K562 (cell line): ENCODE data around the gene COBLL1. TPM values are rescaled to one million over a fixed set of nuclear protein-coding genes. Genes with fewer than 3 reads are reported as not detected.

ENCODE experiments used
- ATAC-seq: fragments of 200-7000 bp; cut with Tn5 transposase; 3 replicates; pipeline ENCODE4 v1.9.1; 2020; ENCODE audit warnings: moderate library complexity
- BruUV-seq: library from RNA; stranded (reverse); fragments of 400-500 nt; replicated peaks from 2 replicates; lab custom pipeline; 2021; lab: Mats Ljungman, UMichigan
- CTCF ChIA-PET: fragments of 300-600 bp; formaldehyde crosslinking; extraction: SDS; loops from one replicate; lab custom pipeline; 2021; ENCODE audit warnings: low intra/inter-chr PET ratio; lab: Yijun Ruan, JAX
- POLR2A ChIA-PET: fragments of 300-600, 350-650 bp; sonication (Branson Sonifier 250); formaldehyde crosslinking; extraction: SDS; loops from one replicate; lab custom pipeline; 2021; ENCODE audit warnings: antibody characterized with exemption, inconsistent platforms; lab: Yijun Ruan, JAX
- DNase-seq, 4 experiments: peaks; one replicate each; pipeline versions ENCODE4 v3.0.0 to v3.0.0-alpha.2; 2011 to 2018; ENCODE audit warnings: low spot score in 3 of 4, mixed read lengths in 3 of 4; ENCODE audit errors: extremely low read depth in 1 of 4
- FAIRE-seq: peaks from 2 replicates; lab custom pipeline; 2011; peaks lifted over from hg19 to GRCh38; lab: Jason Lieb, UNC
- H2AFZ ChIP-seq: 2 replicates; pipeline ENCODE4 v1.6.0; 2011; ENCODE audit warnings: low read depth, low read length, control low read depth, inconsistent platforms
- H3K27ac ChIP-seq: fragments of 200-600 bp; 3 replicates; pipeline ENCODE4 v1.8.0; 2011; ENCODE audit warnings: low read depth, mild to moderate bottlenecking, control low read depth, inconsistent platforms, low read length, moderate library complexity, mixed read lengths; ENCODE audit errors: extremely low read depth
- H3K27me3 ChIP-seq, 2 experiments: fragments of 300-600 bp in 1 of 2; 2 replicates in 1 of 2; 3 replicates in 1 of 2; pipeline versions ENCODE4 v1.6.0 to v1.8.0; 2011; ENCODE audit warnings: inconsistent platforms in 2 of 2, low read length in 2 of 2, mild to moderate bottlenecking in 1 of 2, mixed read lengths in 1 of 2, moderate library complexity in 1 of 2; ENCODE audit not compliant: control insufficient read depth in 2 of 2, insufficient read depth in 2 of 2
- H3K36me3 ChIP-seq: fragments of 300-600 bp; 3 replicates; pipeline ENCODE4 v1.8.0; 2011; ENCODE audit warnings: mild to moderate bottlenecking, low read length, inconsistent platforms; ENCODE audit not compliant: control insufficient read depth, insufficient read depth
- H3K4me1 ChIP-seq, 2 experiments: fragments of 200-600 bp in 1 of 2; replicated peaks in 1 of 2; 2 replicates in 1 of 2; 3 replicates in 1 of 2; pipeline versions ENCODE4 v1.5.1 to v1.8.0; 2011; ENCODE audit warnings: inconsistent platforms in 2 of 2, low read length in 2 of 2, mild to moderate bottlenecking in 1 of 2, mixed read lengths in 1 of 2, moderate library complexity in 1 of 2; ENCODE audit not compliant: control insufficient read depth in 2 of 2, insufficient read depth in 2 of 2
- H3K4me2 ChIP-seq: 2 replicates; pipeline ENCODE4 v1.6.1; 2011; ENCODE audit warnings: low read length, control low read depth, inconsistent platforms, mixed read lengths; ENCODE audit not compliant: insufficient read depth
- H3K4me3 ChIP-seq: fragments of 200-600 bp; sonication (generic), shearing (Covaris generic); 2 replicates; pipeline ENCODE4 v1.5.1; 2016; ENCODE audit warnings: control low read depth, inconsistent platforms
- H3K79me2 ChIP-seq: fragments of 200-600 bp; 3 replicates; pipeline ENCODE4 v1.8.0; 2011; ENCODE audit warnings: low read length, inconsistent platforms; ENCODE audit not compliant: control insufficient read depth, insufficient read depth
- H3K9ac ChIP-seq, 2 experiments: 2 replicates each; pipeline versions ENCODE4 v1.6.0 to v1.6.1; 2011; ENCODE audit warnings: low read depth in 2 of 2, low read length in 2 of 2, control low read depth in 1 of 2, inconsistent platforms in 1 of 2, mild to moderate bottlenecking in 1 of 2, mixed read lengths in 1 of 2; ENCODE audit not compliant: insufficient read depth in 1 of 2
- H3K9me1 ChIP-seq: one replicate; pipeline ENCODE4 v1.6.0; 2011; ENCODE audit warnings: inconsistent platforms, mild to moderate bottlenecking, low read length, moderate library complexity; ENCODE audit not compliant: control insufficient read depth, insufficient read depth
- H3K9me3 ChIP-seq: replicated peaks from 2 replicates; pipeline ENCODE4 v1.5.1; 2011; ENCODE audit warnings: low read depth, low read length, inconsistent platforms; ENCODE audit not compliant: control insufficient read depth, insufficient read depth
- H4K20me1 ChIP-seq: replicated peaks from 2 replicates; pipeline ENCODE4 v1.6.1; 2011; ENCODE audit warnings: low read length, inconsistent platforms, mixed read lengths; ENCODE audit not compliant: control insufficient read depth, insufficient read depth
- ARID2 ChIP-seq: fragments of 450-650 bp; IDR thresholded peaks from 2 replicates; pipeline ENCODE4 v1.6.1; 2017; ENCODE audit warnings: antibody characterized with exemption, mild to moderate bottlenecking
- BCL6 ChIP-seq: fragments of 250-450 bp; sonication (Bioruptor Pico); IDR thresholded peaks from 2 replicates; pipeline ENCODE4 v1.4.0; 2020
- HCFC1 ChIP-seq: IDR thresholded peaks from 2 replicates; pipeline ENCODE4 v1.6.1; 2012; ENCODE audit warnings: low read depth, low read length, improper control_type of control experiment
- HMGN3 ChIP-seq: IDR thresholded peaks from 2 replicates; pipeline ENCODE4 v1.6.1; 2011; ENCODE audit warnings: borderline replicate concordance, low read depth, mild to moderate bottlenecking, mixed read lengths, low read length; ENCODE audit not compliant: insufficient read length; ENCODE audit errors: extremely low read depth
- KDM4B ChIP-seq, 2 experiments: fragments of 450-650 bp in 1 of 2; sonication (generic) in 1 of 2; IDR thresholded peaks; 2 replicates each; pipeline ENCODE4 v1.6.1; 2016 to 2017; ENCODE audit warnings: borderline replicate concordance in 2 of 2, antibody characterized with exemption in 1 of 2, low read depth in 1 of 2, mild to moderate bottlenecking in 1 of 2
- NELFE ChIP-seq: IDR thresholded peaks from 2 replicates; pipeline ENCODE4 v1.6.1; 2011; ENCODE audit warnings: mild to moderate bottlenecking; ENCODE audit not compliant: insufficient read depth, insufficient read length
- PPARD ChIP-seq: fragments of 250-450 bp; sonication (Bioruptor Pico); IDR thresholded peaks from 2 replicates; pipeline ENCODE4 v1.8.0; 2022; ENCODE audit warnings: inconsistent platforms, mild to moderate bottlenecking, moderate library complexity
- SRSF7 ChIP-seq: fragments of 200-400 bp; formaldehyde crosslinking; optimal IDR thresholded peaks from 2 replicates; pipeline ENCODE3; 2017; ENCODE audit warnings: mild to moderate bottlenecking, low read depth, low read length
- XRCC3 ChIP-seq: fragments of 450-650 bp; IDR thresholded peaks from 2 replicates; pipeline ENCODE4 v1.6.1; 2017; ENCODE audit warnings: mild to moderate bottlenecking, moderate library complexity
- ZFX ChIP-seq: sonication (generic); formaldehyde crosslinking; IDR thresholded peaks from 2 replicates; pipeline ENCODE4 v1.8.0; 2022; ENCODE audit warnings: mild to moderate bottlenecking, missing genetic modification reagents, moderate library complexity
- ZNF24 ChIP-seq: fragments of 450-650 bp; IDR thresholded peaks from 2 replicates; pipeline ENCODE4 v1.6.1; 2016
- WGBS: fragments of 100-300 bp; shearing (Covaris generic); methylation state at CpG from one replicate; pipeline ENCODE4 v1.1.6; 2016; ENCODE audit warnings: low coverage, mixed read lengths; ENCODE audit not compliant: insufficient coverage; ENCODE audit errors: missing lambda C conversion rate; 5-methylcytosine and 5-hydroxymethylcytosine counted together
- in situ Hi-C: fragments of 300-500 bp; cut with MboI; formaldehyde crosslinking; loops from 4 replicates; pipeline ENCODE4 v1.15.0; 2018; ENCODE audit warnings: inconsistent platforms, mixed read lengths
- intact Hi-C: fragments of 100-400 bp; cut with micrococcal nuclease; formaldehyde crosslinking; loops from 2 replicates; pipeline ENCODE4 v1.14.2; 2022
- polyA plus RNA-seq, 8 experiments: library from polyadenylated mRNA; depleted of rRNA in 4 of 8; stranded (reverse) in 5 of 8; unstranded in 3 of 8; fragments of >200 nt; fragmentation: Nextera tagmentation in 2 of 8; fragmentation: Illumina TruSeq in 1 of 8; extraction: Ambion mirVana in 2 of 8; extraction: Trizol in 1 of 8; gene quantifications; 2 replicates each; pipeline versions ENCODE4 v1.2.1 to v1.2.3, GENCODE V29; 2011 to 2014; ENCODE audit warnings: inconsistent platforms in 1 of 8, missing spikeins in 1 of 8
- total RNA-seq, 7 experiments: library from RNA; depleted of rRNA in 6 of 7; stranded (reverse); fragments of >200 nt in 6 of 7; fragmentation: Illumina TruSeq in 2 of 7; extraction: Trizol in 2 of 7; gene quantifications; 2 replicates each; pipeline versions ENCODE4 v1.2.1 to v1.2.3, GENCODE V29; 2011 to 2021; ENCODE audit warnings: low replicate concordance in 1 of 7
- TF ChIP-seq, protein P1 (sequence below): sonication (generic); formaldehyde crosslinking; IDR thresholded peaks from 2 replicates; pipeline ENCODE4 v1.8.0; 2022; ENCODE audit warnings: mild to moderate bottlenecking, missing genetic modification reagents
- TF ChIP-seq, protein P2 (sequence below): sonication (generic); formaldehyde crosslinking; IDR thresholded peaks from 2 replicates; pipeline ENCODE4 v1.8.0; 2022; ENCODE audit warnings: mild to moderate bottlenecking, missing genetic modification reagents

Gene COBLL1
- total and polyA plus RNA-seq, 9 of the 15 experiments (the other 6 are each of a cell fraction or from before 2014, with no cell fraction given), result 0.07 to 1.6 (median 0.71) TPM

DNA sequence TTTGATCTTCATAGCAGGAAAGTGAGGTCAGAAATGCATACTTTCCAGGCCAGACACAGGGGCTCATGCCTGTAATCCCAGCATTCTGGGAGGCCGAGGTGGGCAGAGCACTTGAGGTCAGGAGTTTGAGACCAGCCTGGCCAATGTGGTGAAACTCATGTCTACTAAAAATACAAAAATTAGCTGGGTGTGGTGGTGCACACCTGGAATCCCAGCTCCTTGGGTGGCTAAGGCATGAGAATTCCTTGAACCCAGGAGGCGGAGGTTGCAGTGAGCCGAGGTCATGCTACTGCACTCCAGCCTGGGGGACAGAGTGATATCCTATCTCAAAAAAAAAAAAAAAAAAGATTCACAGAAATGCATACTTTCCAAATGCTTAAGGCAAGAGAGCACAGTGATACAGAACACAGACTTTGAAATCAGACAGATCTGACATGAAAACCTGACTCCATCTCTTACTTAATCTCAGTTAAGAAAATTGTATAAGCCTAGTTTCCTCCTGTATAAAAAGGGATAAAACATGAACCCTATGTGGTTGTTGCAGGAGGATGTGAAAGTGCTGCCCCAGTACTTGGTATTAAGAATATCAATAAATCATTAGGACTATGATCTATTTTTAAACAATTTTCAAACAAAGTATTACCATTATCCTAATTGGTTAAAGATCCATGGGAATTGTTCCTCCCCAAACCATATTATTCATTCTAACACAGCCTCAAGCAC lies 26.4 kb downstream of the COBLL1 start:
- no peaks in the 10 kb centered on the region for H3K36me3 ChIP-seq
- no peak overlapping the region for H3K4me2 ChIP-seq
- no peak overlapping the region for H3K9ac ChIP-seq
- H3K27me3 ChIP-seq, result no peaks in the 10 kb centered on the region
- BruUV-seq, result no TSS peak
- no peaks in the 10 kb centered on the region for H3K9me1 ChIP-seq
- ChIA-PET CTCF (no interaction called here), POLR2A (no interaction called here)
- no peaks in the 10 kb centered on the region for H3K4me1 ChIP-seq
- in situ Hi-C loops, result no loop called here
- H3K79me2 ChIP-seq, result no peaks in the 10 kb centered on the region
- H2AFZ ChIP-seq, result no peak overlapping the region
- no peaks in the 10 kb centered on the region for H4K20me1 ChIP-seq
- H3K9me3 ChIP-seq, result no peaks in the 10 kb centered on the region; the same call in 1 of the 2 replicates
- DNase-seq (no peak), FAIRE-seq (no peak), ATAC-seq (no peak)
- TF ChIP-seq KDM4B (IDR thresholded peaks at IDR 0.05; ENCODE audit: borderline replicate concordance in 2 of 2, low read depth in 1 of 2), result no peak
- TF ChIP-seq, protein P1, sequence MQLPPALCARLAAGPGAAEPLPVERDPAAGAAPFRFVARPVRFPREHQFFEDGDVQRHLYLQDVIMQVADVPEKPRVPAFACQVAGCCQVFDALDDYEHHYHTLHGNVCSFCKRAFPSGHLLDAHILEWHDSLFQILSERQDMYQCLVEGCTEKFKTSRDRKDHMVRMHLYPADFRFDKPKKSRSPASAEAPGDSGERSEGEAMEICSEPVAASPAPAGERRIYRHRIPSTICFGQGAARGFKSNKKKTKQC, result no peak
- no peak overlapping the region for H3K4me3 ChIP-seq
- WGBS, result 0% methylated on average over 3 of the region's 3 CpGs
- intact Hi-C loops, result no loop called here
- no peak overlapping the region for H3K27ac ChIP-seq

DNA sequence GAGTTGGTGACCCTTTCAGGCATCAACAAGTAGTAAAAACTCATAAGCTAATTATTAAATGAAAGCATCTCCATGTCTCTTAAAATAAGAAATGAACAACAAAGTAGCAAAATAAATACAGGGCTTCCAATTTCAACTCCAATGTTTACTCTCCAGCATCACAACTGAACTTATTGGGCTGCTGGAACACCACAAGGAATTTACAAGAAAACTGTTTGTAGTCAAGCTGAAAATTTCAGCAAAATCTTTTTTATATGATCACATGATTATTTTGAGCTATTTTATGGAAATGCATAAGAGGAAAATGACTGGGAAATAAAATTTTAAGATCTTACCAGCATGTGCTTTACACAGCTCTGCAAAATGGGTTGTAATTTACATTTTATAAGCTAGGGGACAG lies 28.1 kb downstream of the COBLL1 start:
- ChIA-PET POLR2A (no interaction called here), CTCF (no interaction called here)
- Histone ChIP-seq H3K4me2 (no peak overlapping the region), H3K4me3 (no peak overlapping the region), H3K27me3 (no peaks in the 10 kb centered on the region), H3K9me1 (no peaks in the 10 kb centered on the region), H3K36me3 (no peaks in the 10 kb centered on the region), H4K20me1 (no peaks in the 10 kb centered on the region), H2AFZ (no peak overlapping the region), H3K9me3 (no peaks in the 10 kb centered on the region; the same call in 1 of the 2 replicates), H3K79me2 (no peaks in the 10 kb centered on the region), H3K27ac (no peak overlapping the region), H3K9ac (no peak overlapping the region), H3K4me1 (no peaks in the 10 kb centered on the region)
- FAIRE-seq, result no peak
- no peak for ATAC-seq
- intact Hi-C loops (no loop called here), in situ Hi-C loops (no loop called here)
- no TSS peak for BruUV-seq
- no peak for DNase-seq
- TF ChIP-seq ZFX (CRISPR knock-in tag), result no peak
- no peak for TF ChIP-seq PPARD
- TF ChIP-seq ARID2, result no peak
- TF ChIP-seq NELFE, result no peak
- TF ChIP-seq HCFC1, result no peak
- TF ChIP-seq BCL6 (CRISPR knock-in tag), result no peak
- no peak for TF ChIP-seq XRCC3
- no peak for TF ChIP-seq SRSF7
- TF ChIP-seq, protein P2, sequence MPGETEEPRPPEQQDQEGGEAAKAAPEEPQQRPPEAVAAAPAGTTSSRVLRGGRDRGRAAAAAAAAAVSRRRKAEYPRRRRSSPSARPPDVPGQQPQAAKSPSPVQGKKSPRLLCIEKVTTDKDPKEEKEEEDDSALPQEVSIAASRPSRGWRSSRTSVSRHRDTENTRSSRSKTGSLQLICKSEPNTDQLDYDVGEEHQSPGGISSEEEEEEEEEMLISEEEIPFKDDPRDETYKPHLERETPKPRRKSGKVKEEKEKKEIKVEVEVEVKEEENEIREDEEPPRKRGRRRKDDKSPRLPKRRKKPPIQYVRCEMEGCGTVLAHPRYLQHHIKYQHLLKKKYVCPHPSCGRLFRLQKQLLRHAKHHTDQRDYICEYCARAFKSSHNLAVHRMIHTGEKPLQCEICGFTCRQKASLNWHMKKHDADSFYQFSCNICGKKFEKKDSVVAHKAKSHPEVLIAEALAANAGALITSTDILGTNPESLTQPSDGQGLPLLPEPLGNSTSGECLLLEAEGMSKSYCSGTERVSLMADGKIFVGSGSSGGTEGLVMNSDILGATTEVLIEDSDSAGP (CRISPR knock-in tag), result no peak
- no peak for TF ChIP-seq ZNF24
- TF ChIP-seq HMGN3, result no peak
